Uterus (tissue), 2 donors: ENCODE data around the gene VEGFD.

Experiments used
- CTCF ChIP-seq, 4 experiments: fragments of 200-600 bp in 2 of 4; fragments of 450-650 bp in 2 of 4; sonication (generic) in 2 of 4; IDR thresholded peaks; one replicate each; pipeline ENCODE4 v1.5.1; 2016 to 2019; ENCODE audit warnings: antibody characterized with exemption in 4 of 4, mild to moderate bottlenecking in 2 of 4, moderate library complexity in 1 of 4
- POLR2A ChIP-seq, 2 donors: fragments of 450-650 bp; IDR thresholded peaks; one replicate each; pipeline ENCODE4 v1.6.1; 2016; ENCODE audit warnings: antibody characterized with exemption in 2 of 2, mild to moderate bottlenecking in 1 of 2, moderate library complexity in 1 of 2

GRCh38 chrX:15382813-15383212 is 1.4 kb downstream of the VEGFD start:
- TF ChIP-seq CTCF (IDR thresholded peaks at IDR 0.05) = no peak
- TF ChIP-seq POLR2A (IDR thresholded peaks at IDR 0.05) = no peak
